GM19043 (cell line): ENCODE measurements around the gene SLC28A2.
"Not testable (repeated sequence)": the region's sequence is repeated elsewhere in the genome, so short reads cannot be mapped to it uniquely, and the experiment has no call there.

Source experiments
- ATAC-seq: cut with Tn5 transposase; IDR thresholded peaks from one replicate; pipeline ENCODE4 v1.9.1; 2021; ENCODE audit warnings: low read depth; ENCODE audit not compliant: unreplicated experiment

The SLC28A2 gene

GRCh38 chr15:45254824-45255223 is 2.8 kb downstream of the SLC28A2 start:
- ATAC-seq: not testable (repeated sequence)

GRCh38 chr15:45259796-45260195 is 7.8 kb downstream of the SLC28A2 start:
- ATAC-seq: no peak

DNA sequence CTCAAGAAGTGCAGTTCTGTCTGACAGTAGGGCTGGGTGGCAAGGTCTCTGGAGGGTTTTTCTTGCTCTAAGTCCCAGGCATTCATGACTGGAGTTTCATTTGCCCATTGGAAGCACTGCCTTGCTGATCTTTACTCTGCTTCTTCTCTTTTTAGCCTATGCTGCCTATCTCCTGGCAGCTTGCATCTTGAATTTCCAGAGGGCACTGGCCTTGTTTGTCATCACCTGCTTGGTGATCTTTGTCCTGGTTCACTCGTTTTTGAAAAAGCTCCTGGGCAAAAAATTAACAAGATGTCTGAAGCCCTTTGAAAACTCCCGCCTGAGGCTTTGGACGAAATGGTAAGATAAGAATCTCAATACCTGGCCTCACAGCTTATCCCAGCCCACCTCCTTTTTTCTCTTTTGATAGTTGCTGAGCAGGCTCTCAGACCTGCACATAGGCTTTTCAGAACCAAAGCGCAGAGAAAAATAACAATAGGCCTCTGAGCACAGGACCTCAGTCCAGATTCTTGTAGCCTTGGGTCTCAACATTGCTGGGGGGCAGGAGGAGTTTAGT is 10.9 kb downstream of the SLC28A2 start:
- ATAC-seq: no peak

DNA sequence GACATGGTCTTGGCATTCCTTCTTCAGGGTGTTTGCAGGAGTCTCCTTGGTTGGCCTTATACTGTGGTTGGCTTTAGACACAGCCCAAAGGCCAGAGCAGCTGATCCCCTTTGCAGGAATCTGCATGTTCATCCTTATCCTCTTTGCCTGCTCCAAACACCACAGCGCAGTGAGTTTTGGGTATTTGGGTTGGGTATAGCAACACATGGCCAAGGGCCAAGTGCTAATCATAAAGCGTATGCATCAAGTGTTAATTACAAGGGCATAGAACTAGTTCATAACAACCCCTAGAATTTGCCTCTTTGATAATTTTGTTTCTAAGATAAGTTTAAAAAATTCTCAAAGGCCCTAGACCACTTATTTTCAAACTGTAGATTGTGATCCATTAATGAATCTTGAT is 11.8 kb downstream of the SLC28A2 start:
- no peak for ATAC-seq

GRCh38 chr15:45265506-45265905 is 13.5 kb downstream of the SLC28A2 start:
- ATAC-seq: no peak

GRCh38 chr15:45268135-45268534 is 16.1 kb downstream of the SLC28A2 start:
- no peak for ATAC-seq

GRCh38 chr15:45274636-45275380 is 22.8 kb downstream of the SLC28A2 start:
- ATAC-seq: no peak

DNA sequence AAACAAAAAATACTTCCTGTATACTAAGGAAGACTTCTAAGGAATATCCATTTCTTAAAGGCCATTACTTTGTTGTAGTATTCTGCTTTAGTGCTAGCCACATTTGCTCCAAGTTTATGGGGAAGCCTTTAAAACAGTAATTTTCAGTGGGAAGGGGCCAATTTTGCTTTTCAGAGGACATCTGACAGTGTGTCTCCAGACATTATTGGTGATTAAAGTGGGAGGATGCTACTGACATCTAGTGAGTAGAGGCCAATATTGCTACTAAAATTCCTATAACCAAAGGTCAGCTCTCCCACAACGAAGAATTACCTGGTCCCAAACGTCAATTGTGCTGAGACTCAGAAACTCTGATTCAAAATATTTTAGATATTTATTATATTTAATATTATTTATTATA is 24.8 kb downstream of the SLC28A2 start:
- no peak for ATAC-seq

DNA sequence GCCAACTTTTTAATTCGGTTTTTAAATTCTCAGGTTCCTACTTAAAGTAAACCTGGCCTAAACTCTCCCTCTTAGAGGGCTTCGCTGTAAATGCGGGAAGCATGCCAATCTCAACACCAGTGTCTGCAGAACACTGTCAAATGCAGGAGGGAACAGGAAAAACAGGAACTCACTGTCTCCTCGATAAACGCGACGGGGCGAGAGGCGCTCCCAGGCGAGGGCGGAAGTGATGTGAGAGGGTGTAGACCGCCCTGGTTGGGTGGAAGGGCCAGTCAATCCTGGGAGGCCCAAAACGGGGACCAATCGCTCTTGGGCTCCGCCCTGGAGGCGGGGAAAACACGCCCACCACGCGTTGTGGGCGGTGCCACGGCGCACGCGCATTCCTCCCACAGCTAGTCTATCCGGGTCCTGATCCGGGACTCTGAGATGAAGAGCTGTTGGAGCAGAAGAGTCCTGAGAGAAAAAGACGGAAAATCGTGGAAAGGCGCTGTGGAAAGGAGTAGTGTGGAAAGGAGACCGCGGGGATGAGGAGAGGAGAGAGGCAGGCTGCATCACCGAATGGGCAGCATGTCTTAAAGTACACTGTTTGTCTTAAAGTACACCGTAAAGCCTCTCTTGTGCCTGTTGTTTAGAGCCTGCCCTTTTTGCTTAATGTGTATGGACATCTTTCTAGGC is 27.1 kb downstream of the SLC28A2 start:
- peak; percentile 100 for ATAC-seq

GRCh38 chr15:45285413-45285812 is 33.4 kb downstream of the SLC28A2 start:
- no peak for ATAC-seq

DNA sequence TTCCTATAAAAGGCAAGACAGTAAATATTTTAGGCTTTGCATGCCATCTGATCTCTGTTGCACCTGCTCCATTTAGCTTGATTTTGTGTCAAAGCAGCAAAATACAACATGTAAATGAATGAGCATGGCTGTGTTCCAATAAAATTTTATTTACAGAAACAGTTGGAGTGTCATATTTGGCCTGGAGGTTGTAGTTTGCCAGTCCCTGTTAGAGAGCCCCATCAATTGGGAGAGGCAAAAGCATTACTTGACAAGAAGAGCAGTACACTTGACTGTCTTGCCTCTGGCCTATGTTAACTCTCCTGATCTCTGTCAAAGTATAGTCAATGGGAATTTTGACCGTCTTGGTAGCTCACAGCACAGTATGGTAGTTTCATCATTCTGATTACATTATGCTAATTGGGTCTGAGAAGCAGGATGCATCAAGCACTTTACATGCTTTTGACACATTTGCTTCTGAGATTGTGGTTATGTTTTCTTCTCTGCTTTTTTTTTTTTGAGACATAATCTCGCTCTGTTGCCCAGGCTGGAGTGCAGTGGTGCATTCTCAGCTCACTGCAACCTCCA is 35.4 kb downstream of the SLC28A2 start:
- no peak for ATAC-seq

DNA sequence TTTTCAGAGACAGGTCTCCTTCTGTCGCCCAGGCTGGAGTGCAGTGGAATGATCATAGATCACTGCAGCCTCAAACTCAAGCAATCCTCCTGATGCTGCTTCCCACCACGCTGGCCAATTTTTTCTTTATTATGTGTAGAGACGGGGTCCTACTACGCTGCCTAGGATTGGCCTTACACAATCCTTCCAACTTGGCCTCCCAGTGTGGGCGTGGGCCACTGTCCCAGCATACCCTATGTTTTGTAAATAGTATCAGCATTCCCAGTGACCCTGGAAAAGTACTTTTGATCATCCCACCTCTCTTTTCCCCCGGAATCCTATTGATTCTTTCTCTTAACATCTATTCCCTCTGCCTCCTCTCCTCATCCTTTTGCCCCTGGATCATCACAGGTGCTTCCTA is 36.9 kb downstream of the SLC28A2 start:
- ATAC-seq: no peak

DNA sequence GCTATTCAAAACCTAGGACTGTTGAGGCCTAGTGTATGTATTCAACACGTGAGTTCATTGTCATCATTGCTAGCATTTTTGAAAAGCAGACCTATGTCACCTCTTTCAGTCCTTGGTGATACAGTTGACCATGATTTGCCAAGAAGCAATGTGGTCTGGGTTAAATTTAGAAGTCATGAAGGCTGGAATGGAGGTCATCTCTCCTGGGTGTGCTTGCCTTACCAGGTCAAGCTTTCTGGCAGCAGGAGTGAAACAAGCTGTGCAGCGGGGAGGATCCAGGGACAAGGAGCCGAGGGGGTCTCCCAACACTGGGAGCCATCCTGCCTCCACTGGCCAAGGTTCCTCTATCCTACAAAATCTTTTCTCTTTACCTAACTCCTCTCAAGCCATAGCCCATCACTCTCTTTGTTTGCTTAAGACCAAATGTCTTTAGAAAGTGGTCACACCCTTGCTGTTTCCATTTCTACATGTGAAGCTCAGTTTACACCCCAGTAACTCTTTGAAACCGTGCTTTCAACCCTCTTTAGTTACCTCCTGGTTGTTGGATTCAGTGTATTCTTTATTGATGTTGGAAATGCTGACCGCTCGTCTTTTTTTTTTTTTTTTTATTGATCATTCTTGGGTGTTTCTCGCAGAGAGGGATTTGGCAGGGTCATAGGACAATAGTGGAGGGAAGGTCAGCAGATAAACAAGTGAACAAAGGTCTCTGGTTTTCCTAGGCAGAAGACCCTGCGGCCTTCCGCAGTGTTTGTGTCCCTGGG is 40.0 kb downstream of the SLC28A2 start:
- ATAC-seq: no peak

DNA sequence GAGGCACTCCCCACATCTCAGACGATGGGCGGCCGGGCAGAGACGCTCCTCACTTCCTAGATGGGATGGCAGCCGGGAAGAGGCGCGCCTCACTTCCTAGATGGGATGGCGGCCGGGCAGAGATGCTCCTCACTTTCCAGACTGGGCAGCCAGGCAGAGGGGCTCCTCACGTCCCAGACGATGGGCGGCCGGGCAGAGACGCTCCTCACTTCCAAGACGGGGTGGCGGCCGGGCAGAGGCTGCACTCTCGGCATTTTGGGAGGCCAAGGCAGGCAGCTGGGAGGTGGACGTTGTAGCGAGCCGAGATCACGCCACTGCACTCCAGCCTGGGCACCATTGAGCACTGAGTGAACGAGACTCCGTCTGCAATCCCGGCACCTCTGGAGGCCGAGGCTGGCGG is 41.3 kb downstream of the SLC28A2 start:
- not testable (repeated sequence) for ATAC-seq

GRCh38 chr15:45298964-45299378 is 46.9 kb downstream of the SLC28A2 start:
- ATAC-seq: not testable (repeated sequence)

- no peak for ATAC-seq
These were observed 52.7 kb downstream of the SLC28A2 start for GRCh38 chr15:45304711-45305110.

DNA sequence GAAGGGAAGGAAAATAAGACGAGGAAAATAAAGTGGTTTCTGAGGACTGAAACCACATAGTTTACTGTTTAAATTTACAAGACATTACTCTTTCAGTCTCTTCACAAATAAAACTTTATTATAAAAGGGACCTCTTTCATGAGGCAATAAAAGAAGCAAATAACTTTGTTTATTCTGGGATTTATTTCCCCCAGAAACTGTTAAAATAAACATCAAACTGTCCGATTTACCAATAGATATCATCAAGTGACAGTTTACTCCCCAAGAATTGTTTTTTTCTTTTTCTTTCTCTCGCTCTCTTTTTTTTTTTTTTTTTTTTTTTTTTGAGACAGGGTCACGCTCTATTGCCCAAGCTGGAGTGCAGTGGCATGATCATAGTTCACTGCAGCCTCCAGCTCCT is 54.1 kb downstream of the SLC28A2 start:
- no peak for ATAC-seq

DNA sequence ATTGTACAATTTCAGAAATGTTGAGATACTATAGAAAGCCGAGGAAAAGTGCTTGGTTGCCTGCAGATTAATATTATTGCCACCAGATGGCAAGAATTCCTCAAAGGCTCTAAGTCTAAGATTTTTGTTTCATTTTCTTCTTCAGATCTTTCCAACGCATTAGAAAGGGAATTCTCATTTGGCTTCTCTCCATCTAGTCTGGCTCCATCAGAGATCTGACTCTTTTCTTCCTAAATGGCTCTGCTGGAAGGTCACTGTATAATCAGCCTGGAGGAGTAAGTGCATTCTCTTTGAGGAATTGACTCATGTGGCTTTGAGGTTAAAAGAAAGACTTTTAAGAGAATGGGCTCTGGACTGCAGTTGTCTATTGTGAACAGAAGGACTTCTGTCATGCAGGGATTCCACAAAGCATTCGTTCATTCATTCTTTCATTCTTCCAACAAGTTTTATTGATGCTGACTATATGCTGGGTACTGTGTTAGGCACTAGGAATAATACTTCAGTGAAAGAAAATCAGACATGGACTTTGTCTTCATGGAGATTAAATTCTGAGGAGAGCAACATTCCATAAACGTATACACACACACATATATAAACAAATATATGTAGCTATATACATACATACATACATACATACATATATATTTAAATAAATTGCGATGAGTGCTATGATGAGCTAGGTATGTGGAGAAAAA is 55.3 kb downstream of the SLC28A2 start:
- no peak for ATAC-seq

GRCh38 chr15:45314117-45314516 is 62.1 kb downstream of the SLC28A2 start:
- not testable (repeated sequence) for ATAC-seq

DNA sequence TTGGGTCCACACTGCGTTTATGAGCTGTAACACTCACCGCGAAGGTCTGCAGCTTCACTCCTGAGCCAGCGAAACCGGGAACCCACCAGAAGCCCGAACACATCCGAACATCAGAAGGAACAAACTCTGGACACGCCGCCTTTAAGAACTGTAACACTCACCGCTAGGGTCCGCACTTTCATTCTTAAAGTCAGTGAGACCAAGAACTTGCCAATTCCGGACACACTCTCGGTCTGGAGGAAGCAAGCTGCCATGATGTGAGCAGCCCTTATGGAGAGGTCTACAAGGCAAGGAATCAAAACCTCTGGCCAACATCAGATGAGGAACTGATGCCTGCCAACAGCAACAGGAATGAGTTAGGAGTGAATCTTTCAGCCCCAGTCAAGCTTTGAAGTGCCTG is 62.9 kb downstream of the SLC28A2 start:
- no peak for ATAC-seq
